Lung (tissue), 12 donors: ENCODE measurements around the gene TMEM165. TPM values are rescaled to one million over a fixed set of nuclear protein-coding genes. Genes with fewer than 3 reads are reported as not detected.

ENCODE experiments used
- ATAC-seq: fragments of 200-7000 bp; cut with Tn5 transposase; one replicate; pipeline ENCODE4 v1.9.1; 2020; ENCODE audit warnings: moderate number of reproducible peaks; ENCODE audit not compliant: insufficient read depth, low FRiP score
- DNase-seq, 3 donors: peaks; one replicate each; pipeline ENCODE4 v3.0.0-alpha.2; 2013 to 2017
- H3K27ac ChIP-seq, 2 donors: one replicate each; pipeline ENCODE4 v1.5.1; 2013; ENCODE audit warnings: mild to moderate bottlenecking in 2 of 2, moderate library complexity in 2 of 2, control low read depth in 1 of 2, inconsistent platforms in 1 of 2, low read depth in 1 of 2, low read length in 1 of 2
- H3K27me3 ChIP-seq, 3 donors: one replicate each; pipeline ENCODE4 v1.5.1; 2013; ENCODE audit warnings: low read length in 2 of 3; ENCODE audit not compliant: control insufficient read depth in 3 of 3, insufficient read depth in 3 of 3
- H3K36me3 ChIP-seq, 4 donors: one replicate each; pipeline ENCODE4 v1.5.1; 2013; ENCODE audit warnings: low read length in 4 of 4, mild to moderate bottlenecking in 1 of 4, moderate library complexity in 1 of 4; ENCODE audit not compliant: control insufficient read depth in 4 of 4, insufficient read depth in 4 of 4
- H3K4me1 ChIP-seq, 5 donors: one replicate each; pipeline ENCODE4 v1.5.1; 2013; ENCODE audit warnings: low read length in 5 of 5, mild to moderate bottlenecking in 2 of 5, moderate library complexity in 1 of 5; ENCODE audit not compliant: control insufficient read depth in 5 of 5, insufficient read depth in 5 of 5
- H3K4me3 ChIP-seq: one replicate; pipeline ENCODE4 v1.5.1; 2013; ENCODE audit warnings: mild to moderate bottlenecking, control low read depth, moderate library complexity
- H3K9ac ChIP-seq, 2 donors: one replicate each; pipeline ENCODE4 v1.5.1; 2013; ENCODE audit warnings: low read length in 2 of 2, control low read depth in 1 of 2; ENCODE audit not compliant: insufficient read depth in 1 of 2
- H3K9me3 ChIP-seq, 4 donors: one replicate each; pipeline ENCODE4 v1.5.1; 2013; ENCODE audit warnings: low read length in 3 of 4, mild to moderate bottlenecking in 1 of 4, moderate library complexity in 1 of 4; ENCODE audit not compliant: control insufficient read depth in 4 of 4, insufficient read depth in 3 of 4
- WGBS, 2 donors: extraction: QIAGEN DNeasy Blood & Tissue Kit; methylation state at CpG; one replicate each; pipeline ENCODE4 v1.1.7; 2013; 5-methylcytosine and 5-hydroxymethylcytosine counted together
- polyA plus RNA-seq, 2 donors: library from polyadenylated mRNA; stranded (reverse); fragments of 200-250 nt; gene quantifications; one replicate each; pipeline ENCODE4 v1.2.1, GENCODE V29; 2013
- total RNA-seq, 2 donors: library from RNA; depleted of rRNA in 1 of 2; stranded (reverse); fragments of >200 nt in 1 of 2; gene quantifications; one replicate each; pipeline ENCODE4 v1.2.1, GENCODE V29; 2014 to 2021
- TF ChIP-seq, protein P1 (sequence below): IDR thresholded peaks from 2 replicates; pipeline ENCODE4 v1.5.1; 2012; ENCODE audit warnings: mild to moderate bottlenecking; ENCODE audit errors: control extremely low read depth, extremely low read depth
- donor health status: control.
- donor health status: control.
- donor health status: Bipolar disorder and iron deficiency.
- donor health status: healthy.
- donor health status: DM: yes; HTN: yes; CAD: no.

TMEM165 gene
- total and polyA plus RNA-seq, 4 donors: 152 to 184 (median 178) TPM

DNA sequence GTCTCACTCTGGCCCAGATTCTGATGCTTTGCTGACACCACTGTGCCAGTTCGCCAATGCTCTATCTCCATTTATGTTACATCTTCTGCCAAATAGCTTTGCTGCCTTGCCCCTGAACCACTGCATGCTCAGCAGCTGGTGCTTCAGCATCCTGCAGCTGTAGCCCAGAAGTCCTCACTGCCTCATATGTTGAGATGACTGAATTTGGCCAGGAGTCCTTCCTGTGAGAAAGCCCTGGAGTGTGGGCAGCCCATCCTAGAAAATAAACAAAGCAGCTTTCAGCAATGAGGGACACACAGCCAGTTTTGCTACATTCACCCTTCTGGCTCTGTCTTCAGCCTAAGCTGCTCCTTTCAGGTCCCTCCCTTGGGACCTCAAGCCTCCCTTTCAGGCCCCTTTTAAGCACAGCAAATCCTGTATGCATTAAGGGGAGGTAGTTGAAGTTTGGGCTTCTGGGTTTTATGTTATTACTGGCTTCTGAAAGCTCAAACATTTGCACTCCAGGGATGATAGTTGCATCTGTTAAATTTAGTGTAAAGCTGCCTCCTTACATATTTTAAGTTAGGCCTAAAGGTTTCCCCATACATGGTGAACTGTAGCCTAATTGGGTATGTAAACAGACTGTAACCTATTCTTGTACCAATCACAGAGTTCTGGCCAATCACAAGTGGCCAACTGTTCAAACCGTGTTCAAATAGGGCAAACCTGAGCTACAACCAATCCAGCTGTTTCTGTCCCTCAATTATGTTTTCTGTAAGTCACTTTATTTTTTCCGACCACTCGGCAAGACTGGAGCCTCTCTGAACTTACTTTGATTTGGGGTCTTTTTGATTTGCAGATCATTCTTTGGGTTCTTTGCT, 2.1 kb upstream of the TMEM165 start:
- no peak for ATAC-seq
- no peak overlapping the region for H3K9ac ChIP-seq
- peaks cover 0 to 3% (median 0%) of the 10 kb centered on the region in 4 donors for H3K36me3 ChIP-seq
- no peak overlapping the region for H3K27ac ChIP-seq
- DNase-seq: no peak
- no peaks in the 10 kb centered on the region for H3K9me3 ChIP-seq
- H3K27me3 ChIP-seq: no peaks in the 10 kb centered on the region
- no peak overlapping the region for H3K4me3 ChIP-seq
- H3K4me1 ChIP-seq: peaks cover 0 to 25% (median 6%) of the 10 kb centered on the region in 5 donors
- TF ChIP-seq, protein P1, sequence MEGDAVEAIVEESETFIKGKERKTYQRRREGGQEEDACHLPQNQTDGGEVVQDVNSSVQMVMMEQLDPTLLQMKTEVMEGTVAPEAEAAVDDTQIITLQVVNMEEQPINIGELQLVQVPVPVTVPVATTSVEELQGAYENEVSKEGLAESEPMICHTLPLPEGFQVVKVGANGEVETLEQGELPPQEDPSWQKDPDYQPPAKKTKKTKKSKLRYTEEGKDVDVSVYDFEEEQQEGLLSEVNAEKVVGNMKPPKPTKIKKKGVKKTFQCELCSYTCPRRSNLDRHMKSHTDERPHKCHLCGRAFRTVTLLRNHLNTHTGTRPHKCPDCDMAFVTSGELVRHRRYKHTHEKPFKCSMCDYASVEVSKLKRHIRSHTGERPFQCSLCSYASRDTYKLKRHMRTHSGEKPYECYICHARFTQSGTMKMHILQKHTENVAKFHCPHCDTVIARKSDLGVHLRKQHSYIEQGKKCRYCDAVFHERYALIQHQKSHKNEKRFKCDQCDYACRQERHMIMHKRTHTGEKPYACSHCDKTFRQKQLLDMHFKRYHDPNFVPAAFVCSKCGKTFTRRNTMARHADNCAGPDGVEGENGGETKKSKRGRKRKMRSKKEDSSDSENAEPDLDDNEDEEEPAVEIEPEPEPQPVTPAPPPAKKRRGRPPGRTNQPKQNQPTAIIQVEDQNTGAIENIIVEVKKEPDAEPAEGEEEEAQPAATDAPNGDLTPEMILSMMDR: no peak
- 93 to 97% methylated on average over 4 of the region's 4 CpGs for WGBS, 2 donors

GRCh38 chr4:55395218-55395528, 584 bp upstream of the TMEM165 start:
- no peak for ATAC-seq
- Histone ChIP-seq H3K27me3 (no peaks in the 10 kb centered on the region), H3K27ac (peak overlapping the region; percentile 95 to 98), H3K36me3 (peaks cover 0 to 3% (median 0%) of the 10 kb centered on the region in 4 donors), H3K4me3 (peak overlapping the region; percentile 88), H3K9me3 (no peaks in the 10 kb centered on the region), H3K9ac (peak overlapping the region; percentile 47 to 57), H3K4me1 (peaks cover 3 to 30% (median 11%) of the 10 kb centered on the region in 5 donors)
- TF ChIP-seq, protein P1: no peak
- WGBS, 2 donors: 0 to 1% methylated on average over 4 of the region's 4 CpGs
- no peak for DNase-seq

GRCh38 chr4:55396308-55397125, 760 bp downstream of the TMEM165 start:
- WGBS, 2 donors: 0 to 1% methylated on average over 40 to 41 of the region's 41 CpGs
- peaks cover 3 to 30% (median 11%) of the 10 kb centered on the region in 5 donors for H3K4me1 ChIP-seq
- peak overlapping the region; percentile 88 for H3K4me3 ChIP-seq
- TF ChIP-seq, protein P1: no peak
- H3K9ac ChIP-seq: peak overlapping the region; percentile 47 to 99
- peak; percentile 25 for ATAC-seq
- DNase-seq: peak; percentile 74 to 75 (median 74)
- peaks cover 0 to 3% (median 2%) of the 10 kb centered on the region in 4 donors for H3K36me3 ChIP-seq
- H3K27ac ChIP-seq: peak overlapping the region; percentile 95 to 98
- H3K27me3 ChIP-seq: no peaks in the 10 kb centered on the region
- H3K9me3 ChIP-seq: no peaks in the 10 kb centered on the region
